H9 (cell line): Measurements from ENCODE around the gene HOXA4. TPM values are rescaled to one million over a fixed set of nuclear protein-coding genes. Genes with fewer than 3 reads are reported as not detected.

Experiments
- DNase-seq: peaks from one replicate; pipeline ENCODE4 v3.0.0-alpha.2; 2017
- H2AFZ ChIP-seq: one replicate; pipeline ENCODE4 v1.6.1; 2013; ENCODE audit warnings: mild to moderate bottlenecking, low read length, control low read depth, moderate library complexity
- H2AK5ac ChIP-seq: 2 replicates; pipeline ENCODE4 v1.6.1; 2013; ENCODE audit warnings: low read length, control low read depth, mixed read lengths; ENCODE audit not compliant: insufficient read length
- H2BK120ac ChIP-seq: one replicate; pipeline ENCODE4 v1.6.1; 2013; ENCODE audit warnings: low read depth, mild to moderate bottlenecking, low read length, control low read depth, inconsistent platforms; ENCODE audit not compliant: poor library complexity, severe bottlenecking
- H2BK12ac ChIP-seq: 2 replicates; pipeline ENCODE4 v1.6.1; 2013; ENCODE audit warnings: low read length, control low read depth, mixed read lengths, low read depth; ENCODE audit not compliant: insufficient read length
- H2BK15ac ChIP-seq: 2 replicates; pipeline ENCODE4 v1.6.1; 2013; ENCODE audit warnings: low read depth, low read length, control low read depth
- H2BK20ac ChIP-seq: one replicate; pipeline ENCODE4 v1.6.1; 2013; ENCODE audit warnings: low read depth, mild to moderate bottlenecking, low read length, control low read depth, inconsistent platforms; ENCODE audit not compliant: poor library complexity, severe bottlenecking
- H2BK5ac ChIP-seq: 2 replicates; pipeline ENCODE4 v1.6.1; 2013; ENCODE audit warnings: low read length, control low read depth, mixed read lengths; ENCODE audit not compliant: insufficient read length
- H3K14ac ChIP-seq: 2 replicates; pipeline ENCODE4 v1.6.1; 2013; ENCODE audit warnings: low read length, control low read depth; ENCODE audit not compliant: insufficient read depth
- H3K18ac ChIP-seq: 2 replicates; pipeline ENCODE4 v1.6.1; 2013; ENCODE audit warnings: low read depth, mild to moderate bottlenecking, mixed read lengths, low read length, control low read depth; ENCODE audit not compliant: insufficient read length
- H3K23ac ChIP-seq: 2 replicates; pipeline ENCODE4 v1.6.1; 2013; ENCODE audit warnings: low read length, control low read depth, mixed read lengths, low read depth; ENCODE audit not compliant: insufficient read length
- H3K23me2 ChIP-seq: 2 replicates; pipeline ENCODE4 v1.6.1; 2013; ENCODE audit warnings: low read depth, mild to moderate bottlenecking, mixed read lengths, low read length, control low read depth; ENCODE audit not compliant: insufficient read length, poor library complexity, severe bottlenecking
- H3K27ac ChIP-seq: 2 replicates; pipeline ENCODE4 v1.5.1; 2013; ENCODE audit warnings: low read length, control low read depth, mixed read lengths, low read depth; ENCODE audit not compliant: insufficient read length
- H3K27me3 ChIP-seq: 2 replicates; pipeline ENCODE4 v1.6.1; 2013; ENCODE audit warnings: low read length, control low read depth, inconsistent platforms; ENCODE audit not compliant: insufficient read depth
- H3K4ac ChIP-seq: 2 replicates; pipeline ENCODE4 v1.6.1; 2013; ENCODE audit warnings: low read depth, mild to moderate bottlenecking, control low read depth, inconsistent platforms, low read length, moderate library complexity
- H3K4me1 ChIP-seq: 2 replicates; pipeline ENCODE4 v1.6.1; 2013; ENCODE audit warnings: low read length, control low read depth, inconsistent platforms; ENCODE audit not compliant: insufficient read depth
- H3K4me2 ChIP-seq: 2 replicates; pipeline ENCODE4 v1.6.1; 2013; ENCODE audit warnings: low read length, control low read depth, mixed read lengths; ENCODE audit not compliant: insufficient read length, insufficient read depth
- H3K56ac ChIP-seq: 2 replicates; pipeline ENCODE4 v1.6.1; 2013; ENCODE audit warnings: low read depth, mild to moderate bottlenecking, mixed read lengths, low read length, control low read depth; ENCODE audit not compliant: insufficient read length
- H3K79me1 ChIP-seq: 2 replicates; pipeline ENCODE4 v1.6.1; 2013; ENCODE audit warnings: low read depth, mild to moderate bottlenecking, moderate library complexity, low read length, control low read depth, inconsistent platforms; ENCODE audit not compliant: insufficient read depth, poor library complexity, severe bottlenecking
- H3K79me2 ChIP-seq: 2 replicates; pipeline ENCODE4 v1.6.1; 2013; ENCODE audit warnings: low read length, control low read depth, inconsistent platforms; ENCODE audit not compliant: insufficient read depth
- H3K9ac ChIP-seq: 2 replicates; pipeline ENCODE4 v1.6.1; 2013; ENCODE audit warnings: low read length, control low read depth, mixed read lengths; ENCODE audit not compliant: insufficient read length; ENCODE audit errors: extremely low read depth
- H3K9me3 ChIP-seq: one replicate; pipeline ENCODE4 v1.6.1; 2013; ENCODE audit warnings: low read depth, low read length, inconsistent platforms; ENCODE audit not compliant: control insufficient read depth
- H3T11ph ChIP-seq: one replicate; pipeline ENCODE4 v1.6.1; 2013; ENCODE audit warnings: mild to moderate bottlenecking, low read length, control low read depth, inconsistent platforms
- H4K20me1 ChIP-seq: one replicate; pipeline ENCODE4 v1.6.1; 2013; ENCODE audit not compliant: control insufficient read depth, insufficient read length, insufficient read depth
- H4K5ac ChIP-seq: 2 replicates; pipeline ENCODE4 v1.6.1; 2013; ENCODE audit warnings: low read depth, mild to moderate bottlenecking, mixed read lengths, low read length, control low read depth; ENCODE audit not compliant: insufficient read length
- H4K8ac ChIP-seq: replicated peaks from 2 replicates; pipeline ENCODE4 v1.6.1; 2013; ENCODE audit warnings: low read length, control low read depth, mixed read lengths, low read depth; ENCODE audit not compliant: insufficient read length
- H4K91ac ChIP-seq: 2 replicates; pipeline ENCODE4 v1.6.1; 2013; ENCODE audit warnings: low read depth, mild to moderate bottlenecking, moderate library complexity, mixed read lengths, low read length, control low read depth; ENCODE audit not compliant: insufficient read length
- H3K27ac Mint-ChIP-seq, 3 experiments: 2 replicates in 2 of 3; 3 replicates in 1 of 3; pipeline ENCODE4 v1.8.0; 2020 to 2021; ENCODE audit warnings: mixed read lengths in 3 of 3, mild to moderate bottlenecking in 1 of 3, moderate library complexity in 1 of 3
- H3K27me3 Mint-ChIP-seq: 2 replicates; pipeline ENCODE4 v1.8.0; 2021; ENCODE audit warnings: low read depth, mild to moderate bottlenecking, moderate library complexity, mixed read lengths
- H3K36me3 Mint-ChIP-seq, 3 experiments: 2 replicates in 2 of 3; 3 replicates in 1 of 3; pipeline ENCODE4 v1.8.0; 2020 to 2021; ENCODE audit warnings: low read depth in 3 of 3, mixed read lengths in 3 of 3; ENCODE audit not compliant: insufficient read depth in 1 of 3
- H3K4me1 Mint-ChIP-seq, 2 experiments: 2 replicates each; pipeline ENCODE4 v1.8.0; 2020; ENCODE audit warnings: mixed read lengths in 2 of 2
- H3K4me3 Mint-ChIP-seq, 2 experiments: 2 replicates in 1 of 2; 3 replicates in 1 of 2; pipeline ENCODE4 v1.8.0; 2020 to 2021; ENCODE audit warnings: mild to moderate bottlenecking in 2 of 2, mixed read lengths in 2 of 2, moderate library complexity in 1 of 2
- H3K9me3 Mint-ChIP-seq, 2 experiments: 2 replicates in 1 of 2; 3 replicates in 1 of 2; pipeline ENCODE4 v1.8.0; 2020; ENCODE audit warnings: mild to moderate bottlenecking in 2 of 2, mixed read lengths in 2 of 2, moderate library complexity in 1 of 2
- WGBS: extraction: QIAGEN DNeasy Blood & Tissue Kit; methylation state at CpG from one replicate; pipeline ENCODE4 v1.1.7; 2013; ENCODE audit warnings: missing lambda C conversion rate, low lambda C conversion rate, mixed read lengths; ENCODE audit not compliant: insufficient read length; ENCODE audit errors: extremely low coverage; 5-methylcytosine and 5-hydroxymethylcytosine counted together
- total RNA-seq: library from RNA; stranded (reverse); gene quantifications from 2 replicates; pipeline ENCODE4 v1.2.1, GENCODE V29; 2021
- TF ChIP-seq, protein P1 (sequence below): fragments of 200-600 bp; sonication (generic); conservative IDR thresholded peaks from 3 replicates; pipeline ENCODE4 v1.8.0; 2021; ENCODE audit warnings: antibody characterized with exemption, mild to moderate bottlenecking

The HOXA4 gene
- total RNA-seq, 1 experiment from 2014 or later = not detected

DNA sequence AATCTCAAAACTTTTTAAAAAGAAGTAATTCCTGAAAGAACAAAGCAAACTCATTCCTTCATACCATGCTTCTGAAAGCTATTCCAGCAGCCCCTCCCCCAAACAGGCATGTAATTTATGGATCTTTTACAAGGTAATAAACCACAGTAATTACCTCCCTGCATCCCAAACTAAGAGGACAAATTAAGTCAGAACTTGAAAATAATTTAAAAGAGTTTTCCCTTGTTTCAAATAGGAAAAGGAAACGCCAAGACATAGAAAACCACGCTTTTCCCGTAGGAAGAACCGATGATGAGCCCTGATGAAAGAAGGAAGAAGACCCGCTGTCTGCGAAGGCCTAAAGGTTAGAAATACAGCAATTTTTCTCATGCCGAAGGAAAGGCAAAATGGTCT is 8.9 kb downstream of the HOXA4 start:
- no peak for DNase-seq
- no peak overlapping the region for H3K27ac ChIP-seq
- H2AFZ ChIP-seq = no peak overlapping the region
- H3K56ac ChIP-seq = no peak overlapping the region
- H2BK15ac ChIP-seq = no peak overlapping the region
- Mint-ChIP-seq H3K4me1 (peaks cover 0 to 15% of the 10 kb centered on the region in 2 experiments; a peak in 1 of 4 replicates), H3K9me3 (peaks cover 9 to 12% of the 10 kb centered on the region in 2 experiments; a peak in 4 of 5 replicates), H3K27ac (no peak overlapping the region), H3K36me3 (peaks cover 0 to 5% (median 0%) of the 10 kb centered on the region in 3 experiments; a peak in 1 of 7 replicates), H3K4me3 (no peak overlapping the region; a peak in 1 of 5 replicates), H3K27me3 (peaks cover 100% of the 10 kb centered on the region)
- H3K23ac ChIP-seq = no peak overlapping the region
- H3K79me2 ChIP-seq = no peaks in the 10 kb centered on the region
- no peak overlapping the region for H3K14ac ChIP-seq
- H4K5ac ChIP-seq = no peak overlapping the region
- H2AK5ac ChIP-seq = no peak overlapping the region
- no peak overlapping the region for H3T11ph ChIP-seq
- no peak overlapping the region for H2BK5ac ChIP-seq
- no peak overlapping the region for H2BK20ac ChIP-seq
- peaks cover 2% of the 10 kb centered on the region for H4K20me1 ChIP-seq
- H4K8ac ChIP-seq = no peak overlapping the region
- TF ChIP-seq, protein P1, sequence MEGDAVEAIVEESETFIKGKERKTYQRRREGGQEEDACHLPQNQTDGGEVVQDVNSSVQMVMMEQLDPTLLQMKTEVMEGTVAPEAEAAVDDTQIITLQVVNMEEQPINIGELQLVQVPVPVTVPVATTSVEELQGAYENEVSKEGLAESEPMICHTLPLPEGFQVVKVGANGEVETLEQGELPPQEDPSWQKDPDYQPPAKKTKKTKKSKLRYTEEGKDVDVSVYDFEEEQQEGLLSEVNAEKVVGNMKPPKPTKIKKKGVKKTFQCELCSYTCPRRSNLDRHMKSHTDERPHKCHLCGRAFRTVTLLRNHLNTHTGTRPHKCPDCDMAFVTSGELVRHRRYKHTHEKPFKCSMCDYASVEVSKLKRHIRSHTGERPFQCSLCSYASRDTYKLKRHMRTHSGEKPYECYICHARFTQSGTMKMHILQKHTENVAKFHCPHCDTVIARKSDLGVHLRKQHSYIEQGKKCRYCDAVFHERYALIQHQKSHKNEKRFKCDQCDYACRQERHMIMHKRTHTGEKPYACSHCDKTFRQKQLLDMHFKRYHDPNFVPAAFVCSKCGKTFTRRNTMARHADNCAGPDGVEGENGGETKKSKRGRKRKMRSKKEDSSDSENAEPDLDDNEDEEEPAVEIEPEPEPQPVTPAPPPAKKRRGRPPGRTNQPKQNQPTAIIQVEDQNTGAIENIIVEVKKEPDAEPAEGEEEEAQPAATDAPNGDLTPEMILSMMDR = no peak
- no peak overlapping the region for H2BK120ac ChIP-seq
- H3K9ac ChIP-seq = no peak overlapping the region
- no peak overlapping the region for H4K91ac ChIP-seq
- no peaks in the 10 kb centered on the region for H3K23me2 ChIP-seq
- H3K79me1 ChIP-seq = no peaks in the 10 kb centered on the region
- H3K4me1 ChIP-seq = no peaks in the 10 kb centered on the region
- H2BK12ac ChIP-seq = no peak overlapping the region
- no peak overlapping the region for H3K4me2 ChIP-seq
- no peak overlapping the region for H3K18ac ChIP-seq
- peaks cover 100% of the 10 kb centered on the region for H3K27me3 ChIP-seq
- no peaks in the 10 kb centered on the region for H3K9me3 ChIP-seq
- WGBS = no CpG with 5 or more reads among the region's 7 CpGs
- no peak overlapping the region for H3K4ac ChIP-seq
